22Rv1 (cell line): ENCODE results near the gene PRSS33.

Experiments
- ZFX ChIP-seq: fragments of 450-650 bp; IDR thresholded peaks from 2 replicates; pipeline ENCODE4 v1.6.1; 2017; ENCODE audit warnings: antibody characterized with exemption, borderline replicate concordance
- TF ChIP-seq, protein P1 (sequence below): fragments of 450-650 bp; IDR thresholded peaks from 2 replicates; pipeline ENCODE4 v1.5.1; 2017; ENCODE audit warnings: mild to moderate bottlenecking

DNA sequence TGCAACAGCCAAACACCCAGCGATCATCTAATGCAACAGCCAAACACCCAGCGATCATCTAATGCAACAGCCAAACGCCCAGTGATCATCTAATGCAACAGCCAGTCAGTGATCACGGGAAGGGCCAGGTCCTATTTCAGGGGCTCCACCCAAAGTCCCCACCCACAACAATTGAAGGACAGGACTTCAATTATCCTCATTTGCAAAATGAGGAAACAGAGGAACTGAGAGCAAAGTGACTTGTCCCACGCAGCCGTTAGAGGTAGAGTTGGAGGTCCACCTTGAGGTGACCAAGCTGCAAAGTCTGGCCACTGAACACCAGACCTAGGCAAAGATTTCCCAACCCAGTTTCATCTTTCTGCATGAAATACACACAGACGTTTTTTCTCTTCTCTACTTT, 46.4 kb upstream of the PRSS33 start:
- no peak for TF ChIP-seq ZFX
- TF ChIP-seq, protein P1, sequence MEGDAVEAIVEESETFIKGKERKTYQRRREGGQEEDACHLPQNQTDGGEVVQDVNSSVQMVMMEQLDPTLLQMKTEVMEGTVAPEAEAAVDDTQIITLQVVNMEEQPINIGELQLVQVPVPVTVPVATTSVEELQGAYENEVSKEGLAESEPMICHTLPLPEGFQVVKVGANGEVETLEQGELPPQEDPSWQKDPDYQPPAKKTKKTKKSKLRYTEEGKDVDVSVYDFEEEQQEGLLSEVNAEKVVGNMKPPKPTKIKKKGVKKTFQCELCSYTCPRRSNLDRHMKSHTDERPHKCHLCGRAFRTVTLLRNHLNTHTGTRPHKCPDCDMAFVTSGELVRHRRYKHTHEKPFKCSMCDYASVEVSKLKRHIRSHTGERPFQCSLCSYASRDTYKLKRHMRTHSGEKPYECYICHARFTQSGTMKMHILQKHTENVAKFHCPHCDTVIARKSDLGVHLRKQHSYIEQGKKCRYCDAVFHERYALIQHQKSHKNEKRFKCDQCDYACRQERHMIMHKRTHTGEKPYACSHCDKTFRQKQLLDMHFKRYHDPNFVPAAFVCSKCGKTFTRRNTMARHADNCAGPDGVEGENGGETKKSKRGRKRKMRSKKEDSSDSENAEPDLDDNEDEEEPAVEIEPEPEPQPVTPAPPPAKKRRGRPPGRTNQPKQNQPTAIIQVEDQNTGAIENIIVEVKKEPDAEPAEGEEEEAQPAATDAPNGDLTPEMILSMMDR, result no peak
